ENCODE measurements around the gene RAP1A. TPM values are rescaled to one million over a fixed set of nuclear protein-coding genes. Genes with fewer than 3 reads are reported as not detected.

RAP1A gene
- total RNA-seq, 1 donor = 36.2 TPM

DNA sequence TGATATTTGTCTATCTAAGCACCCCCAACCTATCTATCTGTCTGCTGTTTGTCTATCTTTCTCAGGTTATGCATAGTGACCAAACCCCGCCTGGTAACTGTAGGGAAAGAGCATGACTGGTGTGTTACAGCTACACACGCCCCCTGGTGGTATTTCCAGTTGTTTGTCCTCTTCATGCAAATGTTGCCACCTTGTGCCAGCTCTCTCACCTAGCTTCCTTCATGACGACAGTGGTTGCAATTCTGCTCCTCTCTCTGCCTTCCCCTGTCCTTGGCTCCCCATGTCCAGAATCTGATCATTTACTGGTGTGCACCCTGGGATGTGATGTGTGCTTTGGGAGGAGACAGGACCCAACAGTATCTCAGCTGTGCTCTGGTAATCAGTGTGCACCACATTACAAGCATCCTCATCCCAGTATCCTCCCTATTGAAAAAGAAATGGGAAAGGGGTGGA, 127.7 kb downstream of the RAP1A start:
- no peak overlapping the region for H3K4me3 ChIP-seq (ENCODE audit: low read depth, low read length)
- TF ChIP-seq, protein P1, sequence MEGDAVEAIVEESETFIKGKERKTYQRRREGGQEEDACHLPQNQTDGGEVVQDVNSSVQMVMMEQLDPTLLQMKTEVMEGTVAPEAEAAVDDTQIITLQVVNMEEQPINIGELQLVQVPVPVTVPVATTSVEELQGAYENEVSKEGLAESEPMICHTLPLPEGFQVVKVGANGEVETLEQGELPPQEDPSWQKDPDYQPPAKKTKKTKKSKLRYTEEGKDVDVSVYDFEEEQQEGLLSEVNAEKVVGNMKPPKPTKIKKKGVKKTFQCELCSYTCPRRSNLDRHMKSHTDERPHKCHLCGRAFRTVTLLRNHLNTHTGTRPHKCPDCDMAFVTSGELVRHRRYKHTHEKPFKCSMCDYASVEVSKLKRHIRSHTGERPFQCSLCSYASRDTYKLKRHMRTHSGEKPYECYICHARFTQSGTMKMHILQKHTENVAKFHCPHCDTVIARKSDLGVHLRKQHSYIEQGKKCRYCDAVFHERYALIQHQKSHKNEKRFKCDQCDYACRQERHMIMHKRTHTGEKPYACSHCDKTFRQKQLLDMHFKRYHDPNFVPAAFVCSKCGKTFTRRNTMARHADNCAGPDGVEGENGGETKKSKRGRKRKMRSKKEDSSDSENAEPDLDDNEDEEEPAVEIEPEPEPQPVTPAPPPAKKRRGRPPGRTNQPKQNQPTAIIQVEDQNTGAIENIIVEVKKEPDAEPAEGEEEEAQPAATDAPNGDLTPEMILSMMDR (IDR thresholded peaks at IDR 0.05; ENCODE audit: insufficient read depth, low read length) = peak; percentile 62
- DNase-seq (ENCODE audit: low read depth) = peak; percentile 79

DNA sequence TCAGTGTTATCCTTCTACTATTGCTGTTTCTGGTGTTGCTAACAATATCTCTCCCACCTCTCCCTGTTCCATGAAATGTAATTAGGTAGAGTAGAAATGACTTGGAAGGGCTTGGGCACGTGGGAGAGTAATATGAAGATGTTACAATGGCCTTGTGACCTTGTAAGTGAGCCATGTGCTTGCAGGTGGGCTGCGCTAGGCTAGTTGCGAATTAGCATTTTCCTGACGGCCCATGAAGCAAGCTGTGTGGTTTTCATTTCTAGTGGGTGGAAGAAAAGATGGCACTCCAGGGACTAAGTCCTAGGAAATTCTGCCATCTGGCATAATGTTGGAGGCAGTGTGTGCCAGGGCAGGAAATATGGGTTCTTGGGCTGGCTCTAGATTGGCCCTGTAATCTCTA, 128.4 kb downstream of the RAP1A start:
- no peak overlapping the region for H3K4me3 ChIP-seq (ENCODE audit: low read depth, low read length)
- DNase-seq (ENCODE audit: low read depth) = no peak
- TF ChIP-seq, protein P1 (IDR thresholded peaks at IDR 0.05; ENCODE audit: insufficient read depth, low read length) = no peak

DNA sequence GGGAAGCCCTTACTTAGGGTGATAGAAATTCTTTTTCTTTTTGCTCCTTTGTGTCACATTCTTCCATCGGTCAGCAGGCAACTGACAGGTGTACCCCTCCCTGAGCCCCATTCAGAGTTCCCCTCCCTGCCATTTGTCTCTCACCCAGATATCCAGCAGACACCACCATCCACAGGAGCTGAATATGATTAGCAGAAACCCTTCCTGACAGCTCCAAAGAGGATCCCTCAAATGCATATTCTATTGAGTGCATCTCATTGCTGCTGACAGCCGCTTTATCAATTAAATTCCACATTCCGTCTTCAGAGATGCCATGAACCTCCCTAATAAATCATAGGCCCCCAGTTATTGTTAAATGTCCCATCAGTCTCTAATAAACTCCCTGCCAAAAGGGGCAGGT, 130.0 kb downstream of the RAP1A start:
- H3K4me3 ChIP-seq (ENCODE audit: low read depth, low read length) = no peak overlapping the region
- no peak for DNase-seq (ENCODE audit: low read depth)
- TF ChIP-seq, protein P1 (IDR thresholded peaks at IDR 0.05; ENCODE audit: insufficient read depth, low read length) = no peak

DNA sequence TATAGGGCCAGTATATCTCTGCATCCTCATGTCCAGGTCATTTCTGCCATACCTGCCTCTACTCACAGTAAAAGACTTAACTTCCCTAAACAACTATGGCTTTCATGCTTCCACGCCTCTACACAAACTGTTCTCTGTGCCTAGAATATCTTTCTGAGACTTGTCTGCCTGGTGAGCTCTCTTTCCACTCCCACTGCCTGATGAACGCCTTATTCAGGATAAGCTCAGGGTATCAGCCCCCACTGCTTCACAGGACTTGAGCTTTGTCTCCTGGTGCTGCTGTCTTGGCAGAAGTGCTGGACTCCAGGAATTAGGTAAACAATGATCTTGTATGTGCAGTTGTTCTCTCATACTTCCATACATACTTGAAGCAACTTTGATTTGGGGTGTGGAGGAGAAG, 131.3 kb downstream of the RAP1A start:
- no peak for DNase-seq (ENCODE audit: low read depth)
- TF ChIP-seq, protein P1 (IDR thresholded peaks at IDR 0.05; ENCODE audit: insufficient read depth, low read length) = no peak

DNA sequence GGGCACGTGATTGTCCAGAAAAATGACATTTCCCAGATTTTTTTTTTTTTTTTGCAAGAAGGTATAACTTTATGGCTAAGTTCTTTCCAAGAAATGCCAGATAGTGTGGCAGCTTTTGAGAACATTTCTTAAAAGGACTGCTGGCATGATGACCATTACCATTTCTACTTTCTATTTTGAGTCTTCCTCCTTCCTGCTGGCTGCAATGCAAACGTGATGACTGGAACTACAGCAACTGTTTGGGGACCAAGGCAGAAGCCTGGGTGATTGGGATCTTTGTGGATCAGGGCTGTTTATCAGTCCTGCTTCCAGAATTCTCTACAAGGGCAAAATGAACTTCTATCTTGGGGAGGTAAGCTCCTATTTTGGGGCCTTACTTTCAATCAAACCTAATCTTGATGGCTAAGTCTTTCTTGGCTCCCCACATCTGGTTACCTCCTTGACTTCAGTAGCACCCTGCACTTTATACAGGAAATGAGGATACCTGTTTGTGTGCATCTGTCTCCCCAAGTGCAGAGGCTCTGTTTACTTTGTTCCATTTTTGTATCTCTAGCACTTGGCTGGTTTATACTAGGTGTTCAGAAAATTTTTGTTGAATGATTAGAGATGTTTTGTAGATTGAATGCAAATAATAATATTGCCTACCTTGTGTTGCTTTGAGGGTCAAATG, 132.5 kb downstream of the RAP1A start:
- no peak for DNase-seq (ENCODE audit: low read depth)
- H3K4me3 ChIP-seq (ENCODE audit: low read depth, low read length) = no peak overlapping the region
- TF ChIP-seq, protein P1 (IDR thresholded peaks at IDR 0.05; ENCODE audit: insufficient read depth, low read length) = no peak

More for the DNA sequence above, 131.3 kb downstream of the RAP1A start:
- no peak overlapping the region for H3K4me3 ChIP-seq (ENCODE audit: low read depth, low read length)

DNA sequence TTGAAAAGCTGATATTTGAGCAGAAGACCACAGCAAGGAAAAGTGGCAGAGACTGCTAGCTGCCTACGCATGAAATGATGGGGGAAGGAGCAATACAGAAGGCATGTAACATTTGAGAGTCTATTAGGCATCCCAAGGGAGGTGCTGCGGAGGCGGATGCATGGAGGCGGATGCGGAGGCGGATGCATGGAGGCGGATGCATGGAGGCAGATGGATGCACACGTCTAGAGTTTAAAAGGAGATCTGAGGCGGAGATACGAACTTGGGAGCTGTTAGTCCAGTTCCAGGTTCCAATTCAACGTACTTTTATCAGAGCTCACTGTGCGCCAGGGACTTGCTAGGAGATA, 135.4 kb downstream of the RAP1A start:
- TF ChIP-seq, protein P1 (IDR thresholded peaks at IDR 0.05; ENCODE audit: insufficient read depth, low read length) = no peak
- DNase-seq (ENCODE audit: low read depth) = peak; percentile 66
- H3K4me3 ChIP-seq (ENCODE audit: low read depth, low read length) = peak overlapping the region; percentile 98

Measured in fibroblast of the aortic adventitia (primary cell).